22Rv1 (cell line): Measurements from ENCODE around the gene CLIC4.

Experiments used
- ZFX ChIP-seq: fragments of 450-650 bp; IDR thresholded peaks from 2 replicates; pipeline ENCODE4 v1.6.1; 2017; ENCODE audit warnings: antibody characterized with exemption, borderline replicate concordance
- TF ChIP-seq, protein P1 (sequence below): fragments of 450-650 bp; IDR thresholded peaks from 2 replicates; pipeline ENCODE4 v1.5.1; 2017; ENCODE audit warnings: mild to moderate bottlenecking

DNA sequence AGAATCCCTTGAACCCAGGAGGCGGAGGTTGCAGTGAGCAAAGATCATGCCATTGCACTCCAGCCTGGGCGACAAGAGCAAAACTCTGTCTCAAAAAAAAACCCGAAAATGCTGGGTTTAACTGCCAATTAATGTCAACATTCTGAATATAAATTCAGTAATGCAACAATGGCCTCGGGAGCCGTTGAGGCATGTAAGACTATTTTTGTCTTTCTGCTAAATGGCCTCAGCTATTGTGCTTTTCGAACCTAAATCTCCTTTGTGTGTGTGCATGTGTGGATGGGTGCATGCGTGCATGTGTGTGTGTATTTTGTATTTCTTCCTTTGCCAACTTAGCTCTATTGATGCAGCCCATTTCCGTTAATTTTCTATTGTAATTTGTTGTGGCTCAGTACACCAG, 31.6 kb downstream of the CLIC4 start:
- TF ChIP-seq, protein P1, sequence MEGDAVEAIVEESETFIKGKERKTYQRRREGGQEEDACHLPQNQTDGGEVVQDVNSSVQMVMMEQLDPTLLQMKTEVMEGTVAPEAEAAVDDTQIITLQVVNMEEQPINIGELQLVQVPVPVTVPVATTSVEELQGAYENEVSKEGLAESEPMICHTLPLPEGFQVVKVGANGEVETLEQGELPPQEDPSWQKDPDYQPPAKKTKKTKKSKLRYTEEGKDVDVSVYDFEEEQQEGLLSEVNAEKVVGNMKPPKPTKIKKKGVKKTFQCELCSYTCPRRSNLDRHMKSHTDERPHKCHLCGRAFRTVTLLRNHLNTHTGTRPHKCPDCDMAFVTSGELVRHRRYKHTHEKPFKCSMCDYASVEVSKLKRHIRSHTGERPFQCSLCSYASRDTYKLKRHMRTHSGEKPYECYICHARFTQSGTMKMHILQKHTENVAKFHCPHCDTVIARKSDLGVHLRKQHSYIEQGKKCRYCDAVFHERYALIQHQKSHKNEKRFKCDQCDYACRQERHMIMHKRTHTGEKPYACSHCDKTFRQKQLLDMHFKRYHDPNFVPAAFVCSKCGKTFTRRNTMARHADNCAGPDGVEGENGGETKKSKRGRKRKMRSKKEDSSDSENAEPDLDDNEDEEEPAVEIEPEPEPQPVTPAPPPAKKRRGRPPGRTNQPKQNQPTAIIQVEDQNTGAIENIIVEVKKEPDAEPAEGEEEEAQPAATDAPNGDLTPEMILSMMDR, result no peak
- TF ChIP-seq ZFX, result no peak
